Breast epithelium (tissue), 4 donors: ENCODE results near the gene PASK. TPM values are rescaled to one million over a fixed set of nuclear protein-coding genes. Genes with fewer than 3 reads are reported as not detected.

Experiments used
- DNase-seq, 2 donors: peaks; one replicate each; pipeline ENCODE4 v3.0.0-alpha.2; 2019; ENCODE audit warnings: low spot score in 2 of 2
- H3K27ac ChIP-seq, 2 donors: fragments of 200-600 bp; sonication (generic) in 1 of 2; one replicate each; pipeline ENCODE4 v1.5.1; 2016 to 2019; ENCODE audit warnings: mild to moderate bottlenecking in 1 of 2
- H3K27me3 ChIP-seq, 2 donors: fragments of 200-600 bp; sonication (generic) in 1 of 2; one replicate each; pipeline versions ENCODE4 v1.5.1 to v1.6.0; 2017 to 2019; ENCODE audit warnings: control low read depth in 1 of 2, mild to moderate bottlenecking in 1 of 2
- H3K36me3 ChIP-seq: fragments of 200-600 bp; one replicate; pipeline ENCODE4 v1.5.1; 2019
- H3K4me1 ChIP-seq, 2 donors: fragments of 200-600 bp; sonication (generic); one replicate each; pipeline ENCODE4 v1.5.1; 2016 to 2019; ENCODE audit warnings: control low read depth in 1 of 2
- H3K4me3 ChIP-seq, 3 donors: fragments of 200-600 bp; sonication (generic); 1 replicate in 2 of 3; 2 replicates in 1 of 3; pipeline ENCODE4 v1.5.1; 2016 to 2019; ENCODE audit warnings: mild to moderate bottlenecking in 3 of 3, moderate library complexity in 2 of 3
- H3K9me3 ChIP-seq, 2 donors: fragments of 200-600 bp; sonication (generic) in 1 of 2; one replicate each; pipeline ENCODE4 v1.5.1; 2016 to 2019; ENCODE audit warnings: control low read depth in 1 of 2
- CTCF ChIP-seq, 3 donors: fragments of 450-650 bp; IDR thresholded peaks; one replicate each; pipeline ENCODE4 v1.5.1; 2016 to 2017; ENCODE audit warnings: antibody characterized with exemption in 3 of 3, mild to moderate bottlenecking in 3 of 3, moderate library complexity in 3 of 3
- POLR2A ChIP-seq: fragments of 450-650 bp; IDR thresholded peaks from one replicate; pipeline ENCODE4 v1.6.1; 2016; ENCODE audit warnings: antibody characterized with exemption, mild to moderate bottlenecking, moderate library complexity
- POLR2AphosphoS5 ChIP-seq, 3 donors: sonication (generic); formaldehyde crosslinking; IDR thresholded peaks; one replicate each; pipeline ENCODE4 v1.6.1; 2017; ENCODE audit warnings: antibody characterized with exemption in 3 of 3
- intact Hi-C: fragments of 100-400 bp; cut with DNase I; formaldehyde crosslinking; loops from one replicate; pipeline ENCODE4 v1.15.1; 2023; ENCODE audit warnings: low total_unique reads
- total RNA-seq, 3 donors: library from RNA; depleted of rRNA; stranded (reverse); fragments of >200 nt; gene quantifications; one replicate each; pipeline ENCODE4 v1.1.0, GENCODE V29; 2016

Gene PASK
- total RNA-seq, 3 donors from 2014 or later = 4.3 to 7.3 (median 6.6) TPM

GRCh38 chr2:241194811-241195210 lies 45.5 kb upstream of the PASK start:
- H3K4me1 ChIP-seq = no peaks in the 10 kb centered on the region
- H3K36me3 ChIP-seq = no peaks in the 10 kb centered on the region
- TF ChIP-seq CTCF (IDR thresholded peaks at IDR 0.05) = no peak
- TF ChIP-seq POLR2AphosphoS5 (IDR thresholded peaks at IDR 0.05) = no peak
- TF ChIP-seq POLR2A = no peak
- H3K9me3 ChIP-seq = no peaks in the 10 kb centered on the region
- no peaks in the 10 kb centered on the region for H3K27me3 ChIP-seq
- no peak overlapping the region for H3K4me3 ChIP-seq
- H3K27ac ChIP-seq = no peak overlapping the region
- no peak for DNase-seq
- intact Hi-C loops = no loop called here

GRCh38 chr2:241193271-241193670 lies 44.0 kb upstream of the PASK start:
- Histone ChIP-seq H3K27me3 (no peaks in the 10 kb centered on the region), H3K36me3 (no peaks in the 10 kb centered on the region), H3K9me3 (no peaks in the 10 kb centered on the region), H3K27ac (no peak overlapping the region), H3K4me1 (no peaks in the 10 kb centered on the region), H3K4me3 (no peak overlapping the region)
- TF ChIP-seq CTCF (IDR thresholded peaks at IDR 0.05) (no peak), POLR2AphosphoS5 (IDR thresholded peaks at IDR 0.05) (no peak), POLR2A (no peak)
- no peak for DNase-seq
- intact Hi-C loops = no loop called here

GRCh38 chr2:241191081-241191480 lies 41.8 kb upstream of the PASK start:
- no peak for TF ChIP-seq CTCF (IDR thresholded peaks at IDR 0.05)
- no peak for DNase-seq
- Histone ChIP-seq H3K27me3 (no peaks in the 10 kb centered on the region), H3K4me3 (no peak overlapping the region), H3K9me3 (no peaks in the 10 kb centered on the region), H3K4me1 (no peaks in the 10 kb centered on the region), H3K36me3 (no peaks in the 10 kb centered on the region), H3K27ac (no peak overlapping the region)
- intact Hi-C loops = no loop called here

GRCh38 chr2:241190291-241190981 lies 41.2 kb upstream of the PASK start:
- Histone ChIP-seq H3K27ac (no peak overlapping the region), H3K9me3 (no peaks in the 10 kb centered on the region), H3K4me1 (no peaks in the 10 kb centered on the region), H3K27me3 (no peaks in the 10 kb centered on the region), H3K36me3 (no peaks in the 10 kb centered on the region), H3K4me3 (no peak overlapping the region)
- DNase-seq = no peak
- no peak for TF ChIP-seq POLR2A
- no peak for TF ChIP-seq POLR2AphosphoS5 (IDR thresholded peaks at IDR 0.05)
- TF ChIP-seq CTCF (IDR thresholded peaks at IDR 0.05) = no peak
- intact Hi-C loops = no loop called here

GRCh38 chr2:241189856-241190201 lies 40.6 kb upstream of the PASK start:
- intact Hi-C loops = no loop called here
- no peaks in the 10 kb centered on the region for H3K9me3 ChIP-seq
- no peak for DNase-seq

More at GRCh38 chr2:241189856-241190201, 40.6 kb upstream of the PASK start:
- Histone ChIP-seq H3K4me1 (no peaks in the 10 kb centered on the region), H3K36me3 (no peaks in the 10 kb centered on the region), H3K4me3 (no peak overlapping the region), H3K27me3 (no peaks in the 10 kb centered on the region), H3K27ac (no peak overlapping the region)
- TF ChIP-seq POLR2A (no peak), CTCF (IDR thresholded peaks at IDR 0.05) (no peak), POLR2AphosphoS5 (IDR thresholded peaks at IDR 0.05) (no peak)
